ENCODE results near the gene MAPK1. TPM values are rescaled to one million over a fixed set of nuclear protein-coding genes. Genes with fewer than 3 reads are reported as not detected.
A peak's percentile ranks its signal among the peaks of the same experiment; 100 is the strongest.

The MAPK1 gene
- total and polyA plus RNA-seq, 9 of the 15 experiments (the other 6 are each of a cell fraction or from before 2014, with no cell fraction given) = 46.3 to 575 (median 283) TPM

- TF ChIP-seq YY1 (IDR thresholded peaks at IDR 0.05; ENCODE audit: borderline replicate concordance in 1 of 3, control insufficient read depth in 1 of 3, extremely low read depth in 1 of 3, insufficient read depth in 3 of 3, insufficient read length in 1 of 3, insufficient replicate concordance in 2 of 3, low read depth in 1 of 3, low read length in 2 of 3) (peak in 1 of 3 experiments; percentile 7), RB1 (IDR thresholded peaks at IDR 0.05; ENCODE audit: low read depth) (no peak), HDAC8 (tag; IDR thresholded peaks at IDR 0.05) (0 out of 2 replicates have a peak, but pooled peaks have one; percentile 17), ZC3H11A (IDR thresholded peaks at IDR 0.05; ENCODE audit: low read depth, low read length) (0 out of 2 replicates have a peak, but pooled peaks have one; percentile 67), SMARCB1 (IDR thresholded peaks at IDR 0.05; ENCODE audit: insufficient read length, low read depth) (no peak), TBL1XR1 (IDR thresholded peaks at IDR 0.05; ENCODE audit: low read length in 2 of 2) (peak; percentile 21 to 64; a peak in 2 of 4 replicates), XRCC3 (IDR thresholded peaks at IDR 0.05) (no peak), NFIX (CRISPR knock-in tag; IDR thresholded peaks at IDR 0.05; ENCODE audit: low read depth) (no peak), TCF3 (CRISPR knock-in tag; IDR thresholded peaks at IDR 0.05) (no peak), CREB1 (IDR thresholded peaks at IDR 0.05) (peak; percentile 32; the same call in 1 of the 2 replicates), CREB1 (CRISPR knock-in tag; IDR thresholded peaks at IDR 0.05) (no peak), ZNF174 (CRISPR knock-in tag; IDR thresholded peaks at IDR 0.05) (no peak), ETV1 (tag; conservative IDR thresholded peaks at IDR 0.05; ENCODE audit: low read depth) (peak; percentile 61), CBX3 (IDR thresholded peaks at IDR 0.05; ENCODE audit: borderline replicate concordance in 1 of 2, low read length in 2 of 2) (peak; percentile 58 to 81), ZFP36 (IDR thresholded peaks at IDR 0.05; ENCODE audit: low read depth, low read length, partially characterized antibody) (peak; percentile 61), MYC (IDR thresholded peaks at IDR 0.05; ENCODE audit: low read depth, low read length) (no peak), MYC (CRISPR knock-in tag; IDR thresholded peaks at IDR 0.05; ENCODE audit: borderline replicate concordance, low read depth) (no peak), MLLT1 (IDR thresholded peaks at IDR 0.05) (no peak), KLF13 (tag; IDR thresholded peaks at IDR 0.05; ENCODE audit: borderline replicate concordance, low read depth) (peak; percentile 56; the same call in 1 of the 2 replicates), ATF3 (IDR thresholded peaks at IDR 0.05) (no peak), ATF3 (CRISPR knock-in tag; conservative IDR thresholded peaks at IDR 0.05) (0 out of 2 replicates have a peak, but pooled peaks have one; percentile 19), NEUROD1 (IDR thresholded peaks at IDR 0.05; ENCODE audit: borderline replicate concordance, low read depth, low read length, partially characterized antibody) (peak; percentile 32), FOXJ3 (CRISPR knock-in tag; IDR thresholded peaks at IDR 0.05) (no peak), SETDB1 (IDR thresholded peaks at IDR 0.05; ENCODE audit: low read length) (peak; percentile 96), EZH2 (IDR thresholded peaks at IDR 0.05; ENCODE audit: borderline replicate concordance, low read depth, low read length) (peak; percentile 98), JUND (IDR thresholded peaks at IDR 0.05; ENCODE audit: borderline replicate concordance, low read depth, low read length) (0 out of 2 replicates have a peak, but pooled peaks have one; percentile 10), JUND (tag; IDR thresholded peaks at IDR 0.05; ENCODE audit: borderline replicate concordance, low read depth, low read length) (no peak; the same call in 2 of the 3 replicates), ZKSCAN1 (IDR thresholded peaks at IDR 0.05; ENCODE audit: low read depth, low read length) (peak; percentile 49; the same call in 1 of the 2 replicates), ZKSCAN3 (CRISPR knock-in tag; IDR thresholded peaks at IDR 0.05) (no peak)
Observed at GRCh38 chr22:21726650-21727049, 140.8 kb downstream of the MAPK1 start (continued).
